ENCODE results near the gene RPS6KA2.

RPS6KA2 gene

DNA sequence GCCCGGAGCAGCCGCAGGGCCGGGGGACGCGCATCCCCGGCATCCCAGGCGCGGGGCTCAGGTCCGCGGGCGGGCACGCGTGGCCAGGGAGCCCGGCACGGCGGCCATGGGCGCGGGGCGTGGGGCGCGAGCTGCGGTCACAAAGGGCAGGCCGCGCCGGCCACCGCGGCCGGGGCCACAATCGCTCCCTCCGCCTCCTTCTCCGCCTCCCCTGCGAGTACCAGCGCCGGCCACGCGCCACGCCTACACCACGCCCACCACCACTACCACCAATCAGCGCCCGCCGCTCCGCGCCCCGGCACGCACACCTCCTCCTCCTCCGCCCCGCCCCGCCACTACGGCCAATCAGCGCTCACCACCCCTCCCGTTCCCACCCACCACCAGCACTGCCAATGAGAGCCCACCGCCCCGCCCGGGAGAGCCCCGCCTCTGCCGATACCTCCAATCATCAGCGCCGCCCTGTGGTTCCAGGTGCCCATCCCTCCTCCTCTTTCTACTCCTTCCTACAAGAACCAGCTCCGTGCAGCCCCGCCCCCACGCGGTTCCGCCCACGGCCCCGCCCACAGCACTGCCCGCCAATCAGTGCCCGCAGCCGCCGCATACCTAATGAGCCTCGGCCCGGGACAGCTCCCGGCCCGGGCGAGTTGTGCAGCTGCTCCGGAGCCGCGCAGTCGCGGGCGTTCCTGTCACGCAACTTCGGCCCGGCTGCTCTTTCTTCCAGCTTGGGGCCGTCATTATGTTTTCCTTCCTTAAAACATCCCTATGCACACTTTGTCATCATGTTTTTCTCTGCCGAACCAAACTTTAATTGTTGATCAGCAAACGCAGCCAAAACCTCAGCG is at the start of gene RPS6KA2:
RPS6KA2 (minus strand) TSS at position 219 of the 842 bp plus-strand sequence. CDS start 232 bp downstream, outside the sequence.
- H3K27ac ChIP-seq: peak within 1 kb of the TSS; percentile 89
- TF ChIP-seq, protein P1, sequence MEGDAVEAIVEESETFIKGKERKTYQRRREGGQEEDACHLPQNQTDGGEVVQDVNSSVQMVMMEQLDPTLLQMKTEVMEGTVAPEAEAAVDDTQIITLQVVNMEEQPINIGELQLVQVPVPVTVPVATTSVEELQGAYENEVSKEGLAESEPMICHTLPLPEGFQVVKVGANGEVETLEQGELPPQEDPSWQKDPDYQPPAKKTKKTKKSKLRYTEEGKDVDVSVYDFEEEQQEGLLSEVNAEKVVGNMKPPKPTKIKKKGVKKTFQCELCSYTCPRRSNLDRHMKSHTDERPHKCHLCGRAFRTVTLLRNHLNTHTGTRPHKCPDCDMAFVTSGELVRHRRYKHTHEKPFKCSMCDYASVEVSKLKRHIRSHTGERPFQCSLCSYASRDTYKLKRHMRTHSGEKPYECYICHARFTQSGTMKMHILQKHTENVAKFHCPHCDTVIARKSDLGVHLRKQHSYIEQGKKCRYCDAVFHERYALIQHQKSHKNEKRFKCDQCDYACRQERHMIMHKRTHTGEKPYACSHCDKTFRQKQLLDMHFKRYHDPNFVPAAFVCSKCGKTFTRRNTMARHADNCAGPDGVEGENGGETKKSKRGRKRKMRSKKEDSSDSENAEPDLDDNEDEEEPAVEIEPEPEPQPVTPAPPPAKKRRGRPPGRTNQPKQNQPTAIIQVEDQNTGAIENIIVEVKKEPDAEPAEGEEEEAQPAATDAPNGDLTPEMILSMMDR (conservative IDR thresholded peaks at IDR 0.05): no peak
- no peak for TF ChIP-seq ZFX (IDR thresholded peaks at IDR 0.05)

DNA sequence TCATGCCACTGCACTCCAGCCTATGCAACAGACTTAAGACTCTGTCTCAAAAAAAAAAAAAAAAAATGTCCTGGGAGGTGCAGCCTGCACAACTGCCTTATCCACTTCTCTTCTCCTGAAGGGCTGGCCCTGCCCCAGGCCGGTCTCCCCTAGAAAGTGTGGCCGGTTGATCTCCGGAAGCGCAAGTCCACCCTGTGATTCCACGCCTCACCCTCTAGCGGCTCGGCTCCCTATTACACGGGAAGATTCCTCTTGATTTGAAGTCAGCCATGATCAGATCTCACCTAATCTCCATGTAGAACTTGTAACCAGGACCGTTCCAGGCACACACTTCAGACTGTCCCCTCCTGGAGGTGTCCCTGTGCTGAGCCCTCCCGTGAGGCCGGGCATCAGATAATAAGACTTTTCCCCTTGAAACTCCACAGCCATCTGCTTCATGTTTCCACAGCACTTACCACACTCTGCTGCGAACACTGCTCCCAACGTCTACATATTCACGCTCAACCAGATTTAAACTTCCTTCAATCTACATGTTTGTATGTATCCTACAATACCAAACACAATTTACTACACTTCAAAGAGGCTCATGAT is 49.3 kb upstream of the RPS6KA2 start:
- peak overlapping the region; percentile 51 for H3K27ac ChIP-seq
- TF ChIP-seq, protein P1 (conservative IDR thresholded peaks at IDR 0.05): no peak
- no peak for TF ChIP-seq ZFX (IDR thresholded peaks at IDR 0.05)

DNA sequence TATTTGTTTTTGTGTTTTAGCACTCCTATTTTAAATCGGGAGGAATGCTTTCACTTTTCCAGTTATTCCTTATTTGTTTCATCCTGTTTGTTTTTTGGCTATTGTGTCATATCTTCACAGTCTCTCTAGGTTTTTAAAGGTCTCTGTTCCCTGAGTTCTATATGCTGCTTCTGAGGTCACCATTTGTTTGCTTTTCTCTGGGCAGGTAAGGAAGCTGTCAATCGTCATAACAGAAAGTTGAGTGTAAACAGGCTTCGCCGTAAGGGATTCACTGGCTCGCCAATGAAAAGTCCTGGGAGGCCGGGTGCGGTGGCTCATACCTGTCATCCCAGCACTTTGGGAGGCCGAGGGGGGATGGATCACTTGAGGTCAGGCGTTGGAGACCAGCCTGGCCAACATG is 48.7 kb upstream of the RPS6KA2 start:
- H3K27ac ChIP-seq: peak overlapping the region; percentile 51
- no peak for TF ChIP-seq ZFX (IDR thresholded peaks at IDR 0.05)
- TF ChIP-seq, protein P1 (conservative IDR thresholded peaks at IDR 0.05): no peak

DNA sequence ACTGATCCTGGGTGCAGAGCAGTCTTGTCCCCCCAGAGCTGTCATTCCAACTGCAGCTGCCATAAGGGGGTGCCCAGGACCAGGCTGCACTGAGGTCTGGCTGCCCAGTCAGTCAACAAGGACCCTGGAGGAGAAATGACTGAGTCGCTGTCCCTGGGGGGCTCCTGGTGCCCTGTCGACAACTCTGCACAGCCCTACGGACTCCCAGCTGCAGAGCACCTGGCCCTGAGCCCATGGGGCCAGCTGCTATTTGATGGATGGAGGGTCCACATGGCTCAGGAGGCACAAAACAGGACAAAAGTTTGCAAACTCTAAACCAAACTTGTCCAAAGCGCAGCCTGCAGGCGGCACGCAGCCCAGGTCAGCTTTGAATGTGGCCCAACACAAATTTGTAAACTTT is 46.3 kb upstream of the RPS6KA2 start:
- TF ChIP-seq, protein P1 (conservative IDR thresholded peaks at IDR 0.05): no peak
- no peak for TF ChIP-seq ZFX (IDR thresholded peaks at IDR 0.05)
- H3K27ac ChIP-seq: no peak overlapping the region

DNA sequence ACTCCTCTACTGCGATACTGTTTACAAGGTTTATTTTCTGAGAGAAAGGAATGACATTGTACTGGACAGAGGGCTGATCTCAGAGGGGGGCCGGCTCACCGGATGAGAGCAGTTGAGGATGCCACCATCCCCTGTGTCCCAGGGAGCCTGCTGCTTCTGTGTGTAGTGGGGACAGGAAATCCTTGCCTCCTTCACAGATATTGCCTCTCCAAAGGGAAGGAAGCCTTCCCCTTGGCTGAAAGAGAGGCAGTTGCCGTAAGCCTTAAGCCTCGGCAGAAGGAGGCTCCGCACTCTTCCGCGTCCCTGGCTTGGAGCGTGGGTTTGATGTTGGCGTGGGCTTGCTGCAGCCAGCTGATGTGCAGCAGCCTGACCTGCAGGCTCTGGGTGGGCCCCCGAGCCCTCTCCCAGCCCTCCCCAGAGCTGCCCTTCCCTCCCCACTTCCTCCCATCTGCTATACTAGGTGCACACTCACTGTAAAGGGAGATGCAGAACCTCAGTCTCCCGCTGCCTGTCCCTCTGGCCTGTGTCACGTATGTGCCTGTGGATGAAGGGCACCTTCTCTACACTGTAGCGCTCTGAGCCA is 45.7 kb upstream of the RPS6KA2 start:
- no peak overlapping the region for H3K27ac ChIP-seq
- TF ChIP-seq ZFX (IDR thresholded peaks at IDR 0.05): no peak
- TF ChIP-seq, protein P1 (conservative IDR thresholded peaks at IDR 0.05): no peak

DNA sequence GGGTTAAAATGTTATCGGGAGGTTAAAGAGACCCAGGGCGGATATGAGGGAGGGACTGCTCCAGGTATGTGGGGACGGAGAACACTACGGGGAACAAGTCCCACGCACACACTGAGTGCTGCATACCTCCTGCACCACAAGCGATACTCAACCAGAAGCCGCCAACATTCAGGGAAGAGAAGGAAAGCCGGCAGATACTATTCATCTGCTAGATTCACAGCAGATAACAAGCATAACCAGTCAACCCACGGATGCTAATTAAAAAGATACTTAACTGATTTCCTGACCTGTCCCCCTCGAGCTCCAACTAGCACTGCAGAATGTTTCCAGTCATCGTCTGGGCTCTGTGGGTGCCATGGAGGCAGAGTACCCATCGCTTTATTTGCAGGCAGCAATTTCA is 45.1 kb upstream of the RPS6KA2 start:
- H3K27ac ChIP-seq: no peak overlapping the region
- TF ChIP-seq, protein P1 (conservative IDR thresholded peaks at IDR 0.05): no peak
- TF ChIP-seq ZFX (IDR thresholded peaks at IDR 0.05): no peak

All from C4-2B (cell line).